Fibroblast of mammary gland (primary cell): Measurements from ENCODE around the gene ZYG11A.

Experiments used
- DNase-seq: peaks from one replicate; pipeline ENCODE4 v3.0.0-alpha.2; 2010; ENCODE audit warnings: low read depth
- H3K4me3 ChIP-seq: 2 replicates; pipeline ENCODE4 v1.5.1; 2011; ENCODE audit warnings: low read depth, mild to moderate bottlenecking, low read length, moderate library complexity; ENCODE audit not compliant: control insufficient read depth
- TF ChIP-seq, protein P1 (sequence below): conservative IDR thresholded peaks from 2 replicates; pipeline ENCODE4 v1.5.1; 2011; ENCODE audit warnings: low read depth, low read length, inconsistent platforms; ENCODE audit not compliant: control insufficient read depth, insufficient read depth

The ZYG11A gene

GRCh38 chr1:52920791-52921291 lies 78.3 kb downstream of the ZYG11A start:
- no peak for DNase-seq
- TF ChIP-seq, protein P1, sequence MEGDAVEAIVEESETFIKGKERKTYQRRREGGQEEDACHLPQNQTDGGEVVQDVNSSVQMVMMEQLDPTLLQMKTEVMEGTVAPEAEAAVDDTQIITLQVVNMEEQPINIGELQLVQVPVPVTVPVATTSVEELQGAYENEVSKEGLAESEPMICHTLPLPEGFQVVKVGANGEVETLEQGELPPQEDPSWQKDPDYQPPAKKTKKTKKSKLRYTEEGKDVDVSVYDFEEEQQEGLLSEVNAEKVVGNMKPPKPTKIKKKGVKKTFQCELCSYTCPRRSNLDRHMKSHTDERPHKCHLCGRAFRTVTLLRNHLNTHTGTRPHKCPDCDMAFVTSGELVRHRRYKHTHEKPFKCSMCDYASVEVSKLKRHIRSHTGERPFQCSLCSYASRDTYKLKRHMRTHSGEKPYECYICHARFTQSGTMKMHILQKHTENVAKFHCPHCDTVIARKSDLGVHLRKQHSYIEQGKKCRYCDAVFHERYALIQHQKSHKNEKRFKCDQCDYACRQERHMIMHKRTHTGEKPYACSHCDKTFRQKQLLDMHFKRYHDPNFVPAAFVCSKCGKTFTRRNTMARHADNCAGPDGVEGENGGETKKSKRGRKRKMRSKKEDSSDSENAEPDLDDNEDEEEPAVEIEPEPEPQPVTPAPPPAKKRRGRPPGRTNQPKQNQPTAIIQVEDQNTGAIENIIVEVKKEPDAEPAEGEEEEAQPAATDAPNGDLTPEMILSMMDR: no peak
- H3K4me3 ChIP-seq: peak overlapping the region; percentile 58

DNA sequence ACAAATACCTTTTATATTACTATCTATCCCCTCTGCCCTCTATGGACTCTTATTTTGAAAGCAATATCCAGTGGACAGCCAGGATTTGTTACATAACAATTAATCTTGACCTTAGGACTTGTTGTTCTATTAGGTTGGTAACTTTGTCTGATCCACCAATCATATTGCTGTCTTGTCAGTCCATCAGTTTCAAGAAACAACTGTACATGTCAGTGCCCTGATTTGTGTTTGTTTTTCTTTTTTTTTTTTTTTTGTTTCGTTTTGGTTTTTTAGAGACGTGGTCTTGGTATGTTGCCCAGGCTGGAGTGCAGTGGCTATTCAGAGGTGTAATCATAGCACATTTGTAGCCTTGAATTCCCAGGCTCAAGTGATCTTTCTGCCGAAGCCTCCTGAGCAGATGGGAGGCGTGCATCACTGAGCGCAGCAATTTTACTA lies 83.0 kb downstream of the ZYG11A start:
- TF ChIP-seq, protein P1: no peak
- no peak overlapping the region for H3K4me3 ChIP-seq
- peak; percentile 26 for DNase-seq

GRCh38 chr1:52926864-52927211 lies 84.3 kb downstream of the ZYG11A start:
- TF ChIP-seq, protein P1: no peak
- H3K4me3 ChIP-seq: peak overlapping the region; percentile 63
- DNase-seq: no peak

GRCh38 chr1:52927212-52928014 lies 84.9 kb downstream of the ZYG11A start, which contains the start of gene SCP2:
SCP2 (plus strand) TSS chr1:52927276; CDS start chr1:52927397, 121 bp downstream.
- DNase-seq: peak; percentile 58
- peak within 1 kb of the TSS; percentile 63 for H3K4me3 ChIP-seq
- TF ChIP-seq, protein P1: no peak

DNA sequence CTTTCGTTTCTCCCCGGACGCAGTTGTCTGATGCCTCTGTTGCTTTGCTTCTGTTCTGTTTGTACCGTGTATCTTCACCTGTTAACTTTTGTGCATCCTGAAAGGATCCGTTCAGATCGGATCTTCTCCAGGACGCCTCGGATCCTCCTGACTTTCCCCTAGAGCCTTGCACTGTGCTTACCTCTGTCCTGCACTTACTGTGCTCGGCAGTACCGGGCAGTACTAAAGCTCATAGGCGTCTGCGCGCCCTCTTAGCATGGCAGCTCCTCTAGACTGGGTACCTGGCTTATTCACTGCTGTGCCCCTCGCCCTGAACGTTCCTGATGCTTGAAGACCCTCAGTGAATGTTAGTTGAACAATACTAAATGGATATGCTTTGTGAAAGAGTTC lies 85.5 kb downstream of the ZYG11A start:
- TF ChIP-seq, protein P1: no peak
- DNase-seq: no peak
- peak overlapping the region; percentile 63 for H3K4me3 ChIP-seq

DNA sequence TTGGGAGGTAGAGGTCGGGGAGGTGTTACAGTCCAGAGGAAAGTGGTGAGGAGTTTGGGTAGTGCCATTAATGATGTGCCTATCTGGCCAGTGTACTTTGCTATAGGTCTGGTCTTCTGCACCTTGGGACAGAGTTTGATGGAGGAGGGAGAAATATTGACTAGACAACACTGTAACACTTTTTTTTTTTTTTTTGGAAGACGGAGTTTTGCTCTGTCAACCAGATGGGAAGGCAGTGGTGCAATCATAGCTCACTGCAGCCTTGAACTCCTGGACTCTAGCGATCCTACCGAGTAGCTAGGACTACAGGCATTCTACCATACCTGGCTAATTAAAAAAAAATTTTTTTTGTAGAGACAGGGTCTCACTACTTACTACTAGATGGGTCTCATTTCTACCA lies 86.5 kb downstream of the ZYG11A start:
- TF ChIP-seq, protein P1: no peak
- H3K4me3 ChIP-seq: no peak overlapping the region
- no peak for DNase-seq
